GM04504 (cell line): ENCODE measurements around the gene ELL2.
"Not testable (repeated sequence)": the region's sequence is repeated elsewhere in the genome, so short reads cannot be mapped to it uniquely, and the experiment has no call there.

ENCODE experiments used
- DNase-seq: peaks from one replicate; pipeline ENCODE4 v3.0.0-alpha.2; 2012; ENCODE audit warnings: low read depth

The ELL2 gene

GRCh38 chr5:95930141-95930930 lies 31.3 kb downstream of the ELL2 start:
- DNase-seq, result no peak

DNA sequence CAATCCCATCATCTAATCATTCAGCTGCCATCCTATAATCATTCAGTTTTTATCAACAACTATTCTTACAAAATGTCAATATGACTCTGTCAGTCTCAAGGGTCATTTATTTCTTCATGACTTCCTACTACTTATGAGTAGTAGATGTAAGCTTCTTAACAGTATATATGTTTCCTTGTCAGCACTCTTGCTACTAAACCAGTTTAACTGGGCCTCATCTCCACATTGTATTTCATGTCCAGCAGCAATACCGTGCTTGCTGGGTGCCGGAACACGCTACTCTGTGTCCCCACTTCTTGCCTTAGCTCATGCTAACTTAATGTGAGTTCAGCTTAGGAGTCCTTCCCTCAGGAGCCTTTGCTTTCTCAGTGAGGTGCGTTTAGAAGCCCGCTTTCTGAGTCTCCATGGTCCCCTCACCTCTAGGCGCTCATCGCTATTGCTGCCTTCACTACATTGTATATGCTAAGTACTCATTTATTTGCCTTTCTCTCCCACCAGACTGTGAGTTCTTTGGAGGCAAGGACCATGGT lies 32.9 kb downstream of the ELL2 start:
- DNase-seq, result no peak

GRCh38 chr5:95927927-95928723 lies 33.5 kb downstream of the ELL2 start:
- no peak for DNase-seq

- DNase-seq, result not testable (repeated sequence)
Measured at GRCh38 chr5:95927300-95927699, 34.4 kb downstream of the ELL2 start.

DNA sequence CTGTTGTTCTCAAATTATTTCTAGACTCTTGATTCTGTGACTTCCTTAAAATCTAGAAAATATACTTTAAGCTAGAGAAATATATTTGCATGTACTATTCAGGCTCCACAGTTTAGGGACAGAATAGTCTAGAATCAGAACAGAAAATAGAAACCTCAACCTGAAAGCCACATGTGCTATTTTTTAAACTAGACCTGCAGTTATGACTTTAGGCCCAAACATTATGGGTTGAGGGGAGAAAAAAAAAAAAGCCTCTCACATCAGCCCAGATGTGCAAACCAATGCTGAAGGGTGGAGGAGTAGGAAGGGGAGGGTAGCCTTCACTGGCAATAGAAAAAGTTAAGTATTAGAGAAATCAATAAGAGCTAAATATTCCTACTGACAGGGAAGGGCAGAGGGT lies 35.7 kb downstream of the ELL2 start:
- no peak for DNase-seq

DNA sequence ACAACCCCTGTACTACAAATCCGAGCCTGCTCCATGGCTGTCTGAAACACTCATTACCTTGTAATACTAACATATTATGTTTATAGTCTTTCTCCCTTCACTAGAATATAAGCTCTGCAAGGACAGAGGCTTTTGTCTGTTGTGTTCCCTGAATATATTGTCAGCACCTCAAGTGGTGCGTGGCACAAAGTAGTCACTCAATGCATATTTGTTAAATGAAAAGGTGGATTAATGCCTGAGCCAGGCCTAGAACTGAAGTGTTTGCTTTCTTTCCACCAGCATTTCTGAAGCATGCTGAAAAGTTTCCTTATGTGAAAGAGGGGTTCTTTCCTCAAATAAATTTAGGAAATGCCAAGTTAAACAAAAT lies 36.3 kb downstream of the ELL2 start:
- DNase-seq, result no peak

DNA sequence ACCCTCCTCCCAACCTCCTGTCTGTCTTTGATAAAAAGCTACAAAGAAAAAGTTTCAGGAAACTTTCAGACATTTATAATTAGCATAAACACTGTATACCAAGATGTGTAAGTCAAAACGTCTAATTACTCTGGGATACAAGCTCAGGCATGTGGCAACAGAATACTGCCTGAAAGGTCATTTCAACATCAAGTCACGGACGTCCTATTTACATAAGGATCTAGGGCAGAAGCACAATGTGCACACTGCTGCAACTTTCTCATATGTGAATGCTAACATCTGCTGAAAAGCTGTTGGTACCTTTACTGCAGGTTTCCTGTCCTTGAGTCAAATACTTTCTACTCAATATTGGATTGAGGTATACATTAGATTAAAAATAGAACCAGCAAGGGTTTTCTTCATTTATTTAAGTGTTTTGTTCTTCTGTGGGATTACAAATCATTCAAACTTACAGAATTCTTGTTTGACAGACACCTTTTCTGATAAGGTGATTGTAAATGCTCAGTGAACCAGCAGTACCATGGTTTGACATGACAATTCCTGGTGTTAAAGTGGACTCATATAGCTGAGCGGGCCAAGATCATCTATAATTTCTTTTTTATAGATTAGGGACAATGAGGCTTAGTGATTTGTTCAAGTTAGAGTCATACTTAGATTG lies 36.8 kb downstream of the ELL2 start:
- no peak for DNase-seq

GRCh38 chr5:95923918-95924544 lies 37.6 kb downstream of the ELL2 start:
- no peak for DNase-seq

- DNase-seq, result no peak
Measured at GRCh38 chr5:95922798-95923197, 38.9 kb downstream of the ELL2 start.

DNA sequence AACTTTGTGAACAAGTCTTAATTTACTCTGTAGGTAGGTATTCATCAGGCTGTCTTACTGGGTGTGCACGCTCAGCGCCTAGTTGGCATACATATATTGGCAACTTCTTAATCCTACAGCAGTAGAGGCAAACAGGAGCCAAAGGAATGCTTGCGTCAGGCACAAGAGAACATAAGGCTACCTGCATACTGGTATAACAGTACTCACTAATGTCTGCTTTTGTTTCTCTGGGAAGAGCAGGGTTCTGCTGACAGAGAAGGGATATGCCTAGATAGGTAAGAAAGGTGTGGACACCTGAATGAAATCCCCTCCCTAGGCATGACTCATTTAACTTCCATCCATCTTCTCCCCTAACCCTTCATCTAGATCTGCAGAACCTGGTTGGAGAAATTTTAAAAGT lies 40.1 kb downstream of the ELL2 start:
- DNase-seq, result no peak

DNA sequence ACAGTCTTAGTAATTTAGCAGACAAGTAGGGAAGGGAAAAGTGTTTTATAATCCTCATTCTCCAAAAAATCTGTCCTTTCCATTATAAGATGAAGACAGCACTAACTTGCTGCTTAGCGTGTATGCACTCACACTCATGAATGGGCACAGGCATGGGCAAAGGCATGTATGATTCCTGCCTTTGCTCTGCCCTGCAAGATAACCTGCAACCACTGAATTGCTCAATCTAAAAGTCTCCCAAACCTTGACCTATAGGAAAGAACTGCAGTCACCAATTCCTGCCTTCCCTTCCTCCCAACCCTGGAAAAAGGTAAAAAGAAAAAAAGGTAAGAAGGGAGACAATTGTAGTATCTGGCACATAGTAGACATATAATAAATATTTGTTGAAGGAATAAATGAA lies 40.8 kb downstream of the ELL2 start:
- DNase-seq, result no peak

DNA sequence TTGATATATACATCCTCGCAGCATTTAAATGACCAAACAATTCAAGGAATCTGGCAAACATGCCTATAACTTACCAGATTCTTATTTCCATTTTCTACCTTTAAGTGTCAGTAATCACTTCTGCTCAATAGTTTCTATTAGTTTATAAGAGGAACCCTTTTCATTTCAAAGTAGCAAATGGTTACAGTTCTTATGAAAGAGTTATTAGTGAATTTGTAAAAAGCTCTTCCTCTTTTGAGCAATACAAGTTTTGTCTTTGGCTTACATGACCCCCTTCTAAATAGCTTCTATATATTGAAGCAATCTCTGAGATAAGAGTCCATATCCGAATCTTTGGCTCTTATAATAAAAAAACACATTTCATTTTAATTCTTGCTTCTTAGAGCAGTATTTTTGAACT lies 42.0 kb downstream of the ELL2 start:
- DNase-seq, result no peak

GRCh38 chr5:95918421-95919006 lies 43.1 kb downstream of the ELL2 start:
- DNase-seq, result no peak

- DNase-seq, result no peak
Measured at GRCh38 chr5:95917207-95917606, 44.4 kb downstream of the ELL2 start.

DNA sequence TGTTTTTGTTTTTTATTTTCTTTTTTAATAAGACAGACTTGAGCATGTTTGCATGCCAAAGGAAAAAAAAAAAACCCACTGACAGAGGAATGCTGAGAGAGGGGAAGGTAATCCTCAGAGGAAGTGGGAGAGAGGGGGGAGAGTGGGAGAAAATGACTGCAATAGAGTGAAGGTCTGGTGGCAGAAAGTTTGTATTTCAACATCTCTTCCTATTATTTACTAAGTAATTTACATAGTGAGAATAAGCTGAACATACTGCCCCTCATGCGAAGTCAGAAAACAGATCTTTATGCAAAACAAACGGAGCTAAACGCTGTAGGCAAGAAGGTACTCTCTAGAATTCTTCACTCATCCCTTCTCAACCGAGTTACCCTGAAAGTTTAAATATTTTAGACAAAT lies 45.0 kb downstream of the ELL2 start:
- DNase-seq, result no peak

- DNase-seq, result no peak
Measured at GRCh38 chr5:95915999-95916686, 45.5 kb downstream of the ELL2 start.

- DNase-seq, result no peak
Measured at GRCh38 chr5:95913663-95914062, 48.0 kb downstream of the ELL2 start.

- no peak for DNase-seq
Measured at GRCh38 chr5:95912029-95912428, 49.6 kb downstream of the ELL2 start.

- no peak for DNase-seq
Measured at GRCh38 chr5:95910521-95910920, 51.1 kb downstream of the ELL2 start.

DNA sequence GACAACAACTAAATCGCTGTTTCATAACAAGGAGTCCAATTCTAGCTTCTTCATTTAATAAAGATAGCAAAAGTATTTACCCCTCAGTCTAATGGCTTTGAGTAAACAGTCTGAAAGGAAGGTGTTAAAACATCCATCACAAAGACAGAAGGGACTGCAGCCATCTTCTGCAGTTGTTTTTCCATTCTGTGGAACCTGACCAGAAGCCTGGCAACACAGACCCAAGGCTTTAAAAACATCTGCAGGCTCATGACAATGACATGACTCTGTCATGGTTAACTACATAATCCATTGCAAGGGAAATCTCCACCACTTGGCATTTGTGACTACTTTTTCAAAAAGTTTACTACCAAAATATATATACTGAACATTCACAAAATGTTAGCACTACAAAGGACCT lies 51.9 kb downstream of the ELL2 start:
- no peak for DNase-seq

DNA sequence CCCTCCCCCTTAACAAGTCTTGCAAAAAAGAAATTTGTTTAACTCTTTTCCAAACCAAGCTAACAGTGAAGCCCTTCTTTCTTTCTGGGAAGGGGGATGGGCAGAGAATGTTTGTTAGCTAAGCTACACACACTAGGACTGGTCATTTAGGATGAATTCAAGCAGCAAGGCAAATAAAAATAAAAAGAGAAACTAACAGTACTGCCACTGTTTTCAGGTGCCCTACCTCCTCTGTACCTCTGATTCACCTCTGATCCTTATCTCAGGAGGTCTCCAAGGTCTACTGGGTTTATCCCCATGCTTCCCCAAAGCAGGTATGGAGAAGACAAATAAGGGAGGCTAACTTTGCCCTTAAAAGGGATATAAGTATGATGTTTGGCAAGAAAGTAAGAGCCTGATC lies 52.9 kb downstream of the ELL2 start:
- DNase-seq, result no peak
